Mesenchymal stem cell (in vitro differentiated cells and primary cell): Measurements from ENCODE around the gene JUN.
A peak's percentile ranks its signal among the peaks of the same experiment; 100 is the strongest.

Source experiments
- DNase-seq: peaks from one replicate; pipeline ENCODE4 v3.0.0-alpha.2; 2013
- H2AFZ ChIP-seq: one replicate; pipeline ENCODE4 v1.6.1; 2013; ENCODE audit warnings: low read depth, mild to moderate bottlenecking, control low read depth, inconsistent platforms, low read length, moderate library complexity
- H2AK5ac ChIP-seq: 2 replicates; pipeline ENCODE4 v1.6.1; 2013; ENCODE audit warnings: low read length, moderate library complexity, mild to moderate bottlenecking, inconsistent platforms; ENCODE audit not compliant: severe bottlenecking
- H2BK120ac ChIP-seq: one replicate; pipeline ENCODE4 v1.6.1; 2013; ENCODE audit warnings: low read depth, mild to moderate bottlenecking, inconsistent platforms, low read length, moderate library complexity
- H2BK12ac ChIP-seq, 2 experiments: one replicate each; pipeline ENCODE4 v1.6.1; 2013; ENCODE audit warnings: inconsistent platforms in 2 of 2, low read length in 2 of 2, mild to moderate bottlenecking in 2 of 2, moderate library complexity in 2 of 2, control low read depth in 1 of 2
- H2BK15ac ChIP-seq: one replicate; pipeline ENCODE4 v1.6.1; 2013; ENCODE audit warnings: mild to moderate bottlenecking, low read depth, inconsistent platforms; ENCODE audit not compliant: poor library complexity, severe bottlenecking
- H2BK5ac ChIP-seq: 2 replicates; pipeline ENCODE4 v1.6.1; 2013; ENCODE audit warnings: low read depth, mild to moderate bottlenecking, low read length, control low read depth, inconsistent platforms; ENCODE audit not compliant: poor library complexity, severe bottlenecking
- H3K14ac ChIP-seq, 2 experiments: one replicate each; pipeline ENCODE4 v1.6.1; 2013; ENCODE audit warnings: inconsistent platforms in 2 of 2, low read length in 2 of 2, control low read depth in 1 of 2, mild to moderate bottlenecking in 1 of 2, moderate library complexity in 1 of 2
- H3K18ac ChIP-seq, 2 experiments: one replicate each; pipeline ENCODE4 v1.6.1; 2013; ENCODE audit warnings: inconsistent platforms in 2 of 2, low read length in 2 of 2, control low read depth in 1 of 2, low read depth in 1 of 2, mild to moderate bottlenecking in 1 of 2
- H3K23ac ChIP-seq, 2 experiments: one replicate each; pipeline ENCODE4 v1.6.1; 2013; ENCODE audit warnings: inconsistent platforms in 2 of 2, low read length in 2 of 2, mild to moderate bottlenecking in 2 of 2, moderate library complexity in 2 of 2, control low read depth in 1 of 2
- H3K27ac ChIP-seq: 2 replicates; pipeline ENCODE4 v1.5.1; 2013; ENCODE audit warnings: mild to moderate bottlenecking, moderate library complexity, low read length, control low read depth, inconsistent platforms; ENCODE audit not compliant: poor library complexity, severe bottlenecking
- H3K27me3 ChIP-seq, 2 experiments: 2 replicates each; pipeline versions ENCODE4 v1.6.1 to v1.7.0; 2013; ENCODE audit warnings: low read length in 2 of 2, mild to moderate bottlenecking in 2 of 2, moderate library complexity in 2 of 2, control low read depth in 1 of 2, inconsistent platforms in 1 of 2; ENCODE audit not compliant: control insufficient read depth in 1 of 2, insufficient read depth in 1 of 2
- H3K36me3 ChIP-seq, 2 experiments: 2 replicates each; pipeline versions ENCODE4 v1.6.1 to v1.7.0; 2013; ENCODE audit warnings: low read length in 2 of 2, control low read depth in 1 of 2, inconsistent platforms in 1 of 2, low read depth in 1 of 2, mild to moderate bottlenecking in 1 of 2; ENCODE audit not compliant: insufficient read depth in 2 of 2, control insufficient read depth in 1 of 2
- H3K4ac ChIP-seq, 2 experiments: one replicate each; pipeline ENCODE4 v1.6.1; 2013; ENCODE audit warnings: inconsistent platforms in 2 of 2, low read length in 2 of 2, mild to moderate bottlenecking in 2 of 2, moderate library complexity in 2 of 2, control low read depth in 1 of 2, low read depth in 1 of 2
- H3K4me1 ChIP-seq: 2 replicates; pipeline ENCODE4 v1.6.1; 2013; ENCODE audit warnings: low read depth, low read length, control low read depth; ENCODE audit not compliant: control insufficient read depth, insufficient read depth
- H3K4me2 ChIP-seq: 2 replicates; pipeline ENCODE4 v1.6.1; 2013; ENCODE audit warnings: low read length, mild to moderate bottlenecking, inconsistent platforms; ENCODE audit not compliant: poor library complexity, severe bottlenecking
- H3K4me3 ChIP-seq, 2 experiments: 2 replicates each; pipeline versions ENCODE4 v1.5.1 to v1.7.0; 2013; ENCODE audit warnings: low read length in 2 of 2, mild to moderate bottlenecking in 2 of 2, control low read depth in 1 of 2, low read depth in 1 of 2; ENCODE audit not compliant: insufficient read depth in 1 of 2
- H3K79me1 ChIP-seq: replicated peaks from 2 replicates; pipeline ENCODE4 v1.6.1; 2013; ENCODE audit warnings: mild to moderate bottlenecking, control low read depth, low read length, inconsistent platforms; ENCODE audit not compliant: poor library complexity, severe bottlenecking
- H3K9ac ChIP-seq: 2 replicates; pipeline ENCODE4 v1.7.0; 2013; ENCODE audit warnings: mild to moderate bottlenecking, low read length, moderate library complexity
- H3K9me3 ChIP-seq: 2 replicates; pipeline ENCODE4 v1.7.0; 2013; ENCODE audit warnings: mild to moderate bottlenecking, low read length; ENCODE audit not compliant: control insufficient read depth
- H4K8ac ChIP-seq: one replicate; pipeline ENCODE4 v1.6.1; 2013; ENCODE audit warnings: inconsistent platforms, mild to moderate bottlenecking, low read length, moderate library complexity
- H4K91ac ChIP-seq: one replicate; pipeline ENCODE4 v1.6.1; 2013; ENCODE audit warnings: mild to moderate bottlenecking, low read length, inconsistent platforms
- WGBS: methylation state at CpG from one replicate; pipeline ENCODE4 v1.1.7; 2013; ENCODE audit warnings: mixed read lengths; 5-methylcytosine and 5-hydroxymethylcytosine counted together

The JUN gene

GRCh38 chr1:58762806-58763205, 21.0 kb downstream of the JUN start:
- Histone ChIP-seq H3K9ac (no peak overlapping the region), H2BK120ac (no peak overlapping the region), H3K18ac (peak overlapping the region; percentile 42 to 73), H4K91ac (no peak overlapping the region), H3K4ac (peak overlapping the region; percentile 24 to 93), H2AFZ (no peak overlapping the region), H3K79me1 (no peaks in the 10 kb centered on the region), H4K8ac (peak overlapping the region; percentile 64), H2BK12ac (peak overlapping the region; percentile 43 to 85), H2BK5ac (peak overlapping the region; percentile 50), H2AK5ac (peak overlapping the region; percentile 58), H3K27ac (peak overlapping the region; percentile 48), H3K14ac (no peak overlapping the region), H3K4me2 (no peak overlapping the region), H3K27me3 (no peaks in the 10 kb centered on the region), H3K4me3 (no peak overlapping the region), H3K9me3 (no peaks in the 10 kb centered on the region), H2BK15ac (no peak overlapping the region), H3K4me1 (peaks cover 6% of the 10 kb centered on the region), H3K36me3 (no peaks in the 10 kb centered on the region), H3K23ac (no peak overlapping the region)
- no peak for DNase-seq

GRCh38 chr1:58755468-58755872, 28.4 kb downstream of the JUN start:
- Histone ChIP-seq H4K91ac (peak overlapping the region; percentile 52), H2BK5ac (no peak overlapping the region), H3K4me2 (no peak overlapping the region), H3K18ac (peak overlapping the region; percentile 75 to 86), H3K9ac (peak overlapping the region; percentile 55), H2AFZ (no peak overlapping the region), H3K4me3 (peak overlapping the region in 1 of 2 experiments; percentile 27), H2AK5ac (no peak overlapping the region), H2BK15ac (peak overlapping the region; percentile 37), H2BK12ac (peak overlapping the region; percentile 9 to 45), H3K36me3 (no peaks in the 10 kb centered on the region), H3K14ac (no peak overlapping the region), H2BK120ac (peak overlapping the region; percentile 11), H3K27ac (peak overlapping the region; percentile 81), H3K9me3 (no peaks in the 10 kb centered on the region), H3K23ac (no peak overlapping the region), H4K8ac (peak overlapping the region; percentile 54), H3K27me3 (no peaks in the 10 kb centered on the region), H3K4me1 (peaks cover 6% of the 10 kb centered on the region), H3K79me1 (no peaks in the 10 kb centered on the region), H3K4ac (peak overlapping the region; percentile 73 to 82)
- DNase-seq, result peak; percentile 97
- 1% methylated on average over 5 of the region's 6 CpGs for WGBS

- no peaks in the 10 kb centered on the region for H3K27me3 ChIP-seq
- peak overlapping the region; percentile 77 for H2AK5ac ChIP-seq
- no peak overlapping the region for H2BK5ac ChIP-seq
- no peak overlapping the region for H3K4me2 ChIP-seq
- peak overlapping the region; percentile 54 for H4K8ac ChIP-seq
- H3K4ac ChIP-seq, result peak overlapping the region; percentile 73 to 82
- 45% methylated on average over 7 of the region's 7 CpGs for WGBS
- no peak overlapping the region for H3K23ac ChIP-seq
- H4K91ac ChIP-seq, result peak overlapping the region; percentile 52
- H3K9me3 ChIP-seq, result no peaks in the 10 kb centered on the region
- H2BK120ac ChIP-seq, result peak overlapping the region; percentile 11
- no peak overlapping the region for H2AFZ ChIP-seq
- peak overlapping the region; percentile 37 for H2BK15ac ChIP-seq
- H3K4me1 ChIP-seq, result peaks cover 6% of the 10 kb centered on the region
- peak overlapping the region; percentile 75 to 86 for H3K18ac ChIP-seq
- peak overlapping the region in 1 of 2 experiments; percentile 12 for H3K14ac ChIP-seq
- no peaks in the 10 kb centered on the region for H3K79me1 ChIP-seq
- H3K9ac ChIP-seq, result peak overlapping the region; percentile 55
- no peaks in the 10 kb centered on the region for H3K36me3 ChIP-seq
- peak overlapping the region; percentile 81 for H3K27ac ChIP-seq
- peak overlapping the region in 1 of 2 experiments; percentile 27 for H3K4me3 ChIP-seq
- peak overlapping the region; percentile 9 to 96 for H2BK12ac ChIP-seq
- no peak for DNase-seq
Observed at GRCh38 chr1:58754683-58755467, 29.0 kb downstream of the JUN start.

- no peak overlapping the region for H2AK5ac ChIP-seq
- H3K9ac ChIP-seq, result peak overlapping the region; percentile 55
- peak overlapping the region; percentile 36 to 71 for H3K4ac ChIP-seq
- 61% methylated on average over 2 of the region's 3 CpGs for WGBS
- no peak overlapping the region for H2BK5ac ChIP-seq
- no peak overlapping the region for H2BK15ac ChIP-seq
- H4K8ac ChIP-seq, result peak overlapping the region; percentile 83
- no peak overlapping the region for H2AFZ ChIP-seq
- H3K9me3 ChIP-seq, result no peaks in the 10 kb centered on the region
- H3K27ac ChIP-seq, result no peak overlapping the region
- H3K23ac ChIP-seq, result no peak overlapping the region
- no peaks in the 10 kb centered on the region for H3K79me1 ChIP-seq
- no peak overlapping the region for H3K14ac ChIP-seq
- no peaks in the 10 kb centered on the region for H3K36me3 ChIP-seq
- H2BK12ac ChIP-seq, result peak overlapping the region; percentile 65 to 79
- peak; percentile 18 for DNase-seq
- H4K91ac ChIP-seq, result peak overlapping the region; percentile 44
- no peaks in the 10 kb centered on the region for H3K27me3 ChIP-seq
- peak overlapping the region; percentile 50 to 65 for H3K18ac ChIP-seq
- no peak overlapping the region for H3K4me3 ChIP-seq
- H2BK120ac ChIP-seq, result no peak overlapping the region
- peaks cover 7% of the 10 kb centered on the region for H3K4me1 ChIP-seq
- H3K4me2 ChIP-seq, result no peak overlapping the region
Observed at GRCh38 chr1:58754073-58754613, 29.7 kb downstream of the JUN start.
